ENCODE results near the gene ABHD12.

ABHD12 gene

DNA sequence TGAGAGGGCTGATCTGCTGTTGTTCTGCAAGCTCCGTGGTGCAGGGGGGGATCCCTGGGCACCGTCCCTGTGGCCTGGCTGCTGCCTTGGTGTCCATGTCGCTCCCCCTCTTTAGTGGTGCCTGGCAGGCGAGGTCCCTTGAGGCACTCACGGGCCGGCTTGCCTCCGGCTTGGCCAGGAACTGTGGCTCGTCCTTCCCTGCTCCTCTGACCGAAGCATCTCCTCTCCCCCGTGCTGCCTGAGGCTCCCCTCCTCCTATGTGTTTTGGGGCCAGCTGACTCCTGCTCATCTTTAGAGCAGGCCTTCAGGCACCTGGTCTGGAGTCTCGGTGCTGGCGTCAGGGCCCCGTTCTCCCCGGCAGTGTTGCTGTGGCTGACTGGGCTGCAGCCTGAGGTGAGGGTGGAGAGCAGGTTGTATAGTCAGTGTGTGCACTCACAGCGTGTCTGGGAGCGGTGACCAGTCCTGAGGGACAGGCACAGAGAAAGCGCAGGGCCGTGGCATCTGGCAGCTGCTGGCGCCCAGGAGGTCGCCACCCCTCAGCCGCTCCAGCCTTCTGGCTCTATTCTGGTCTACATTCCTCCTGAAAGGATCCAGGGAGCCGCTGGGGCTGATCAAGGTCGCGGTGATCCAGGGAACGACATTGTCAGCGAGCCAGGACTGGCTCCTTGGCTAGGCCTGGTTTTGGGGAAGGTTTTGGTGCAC, 99.1 kb downstream of the ABHD12 start:
- no peak for DNase-seq

GRCh38 chr20:25290646-25291431, 99.8 kb downstream of the ABHD12 start:
- no peak for DNase-seq

DNA sequence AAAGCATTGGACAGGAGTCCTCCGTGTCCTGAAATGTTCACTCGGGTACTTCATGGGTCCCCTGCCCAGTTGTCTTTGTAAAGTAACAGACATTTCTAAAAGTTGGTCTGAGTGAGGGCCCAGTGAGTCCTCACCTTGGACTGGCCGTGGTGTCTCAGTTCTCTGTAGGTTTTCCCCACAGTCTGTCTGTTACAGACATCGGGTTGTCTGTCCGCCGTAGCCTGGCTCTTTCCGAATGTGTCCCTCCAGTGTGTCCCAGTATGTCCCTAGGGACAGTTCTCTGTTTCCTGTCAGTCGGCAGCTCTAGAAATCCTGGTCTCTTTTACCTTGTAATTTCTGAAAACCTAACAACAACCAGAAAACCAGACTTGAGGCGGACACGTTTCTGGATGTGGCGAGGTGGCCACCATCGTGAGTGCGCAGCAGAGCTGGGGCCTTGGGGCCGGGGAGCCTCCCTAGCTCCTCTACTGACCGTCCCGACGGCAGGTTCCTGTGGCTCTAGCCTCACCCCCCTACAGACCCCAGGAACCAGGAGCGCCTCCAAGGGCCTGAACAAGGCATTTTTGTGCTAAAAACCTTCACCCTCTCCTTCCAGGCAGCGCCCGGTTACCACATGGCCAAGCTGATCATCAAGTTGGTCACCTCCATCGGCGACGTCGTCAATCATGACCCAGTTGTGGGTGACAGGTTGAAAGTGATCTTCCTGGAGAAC, 100.6 kb downstream of the ABHD12 start:
- DNase-seq: no peak

DNA sequence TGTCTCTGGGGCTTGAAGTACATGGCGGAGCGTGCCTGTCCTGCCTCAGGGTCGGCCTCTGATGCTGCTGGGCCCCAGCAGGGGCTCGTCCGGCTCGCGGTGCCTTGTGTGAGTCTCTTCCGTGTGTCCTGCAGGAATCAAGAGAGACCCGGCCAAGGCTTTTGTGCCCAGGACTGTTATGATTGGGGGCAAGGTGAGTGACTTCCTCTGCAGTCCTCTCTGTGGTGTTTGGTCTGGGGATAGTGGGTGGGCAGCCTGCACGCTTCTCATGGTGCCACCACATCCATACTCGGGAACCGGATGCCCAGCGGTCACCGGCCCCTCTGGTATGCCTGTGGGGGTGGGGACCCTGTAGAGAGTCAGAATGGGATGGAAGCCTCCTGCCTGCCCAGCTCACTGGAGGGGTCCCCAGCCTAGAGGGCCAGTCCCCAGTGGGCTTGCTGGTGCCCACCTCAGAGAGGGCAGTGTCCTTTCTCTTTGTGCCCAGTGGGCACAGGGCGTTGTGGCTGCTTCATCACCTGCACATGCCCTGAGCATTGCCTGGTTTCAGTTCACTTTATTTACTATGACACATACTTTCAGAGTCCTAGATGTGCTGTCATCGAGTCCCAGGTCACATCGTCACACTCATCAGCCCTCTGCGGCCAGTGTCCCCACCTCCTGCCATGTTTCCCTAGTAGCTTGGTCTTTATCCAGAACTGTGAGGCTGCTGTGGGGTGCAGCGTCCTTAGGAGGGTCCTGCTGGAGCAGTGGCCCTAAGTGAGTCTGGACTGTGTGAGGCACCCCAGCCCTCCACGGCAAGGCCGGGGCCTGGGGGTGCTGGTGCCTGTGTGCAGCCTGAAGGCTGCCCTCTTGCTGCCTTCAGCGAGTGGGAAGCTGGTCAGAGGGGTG, 102.1 kb downstream of the ABHD12 start:
- DNase-seq: no peak

DNA sequence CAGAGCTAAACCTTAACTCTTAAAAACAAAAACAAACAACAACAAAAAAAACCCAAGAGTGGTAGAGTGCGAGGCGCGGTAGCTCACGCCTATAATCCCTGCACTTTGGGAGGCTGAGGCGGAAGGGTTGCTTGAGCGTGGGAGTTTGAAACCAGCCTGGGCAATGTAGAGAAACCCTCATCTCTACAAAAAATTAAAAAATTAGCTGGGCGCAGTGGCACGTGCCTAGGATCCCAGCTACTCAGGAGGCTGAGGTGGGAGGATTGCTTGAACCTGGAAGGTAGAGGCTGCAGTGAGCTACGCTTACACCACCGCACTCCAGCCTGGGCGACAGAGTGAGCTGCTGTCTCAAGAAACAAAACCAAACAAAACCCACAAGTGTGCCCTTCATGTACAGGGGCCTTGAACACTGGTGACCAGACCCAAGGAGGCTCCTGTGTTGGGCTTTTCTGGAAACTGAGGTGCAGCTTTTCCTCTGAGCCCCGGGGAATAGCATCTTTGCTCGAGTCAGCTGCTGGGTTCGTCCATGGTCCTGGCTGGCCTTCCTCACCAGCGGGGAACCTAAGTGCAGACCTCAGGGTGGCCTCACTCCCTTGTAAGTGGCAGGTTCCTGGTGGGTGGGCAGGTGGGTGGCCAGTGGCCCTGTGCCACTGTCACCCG, 102.9 kb downstream of the ABHD12 start:
- no peak for DNase-seq

GRCh38 chr20:25286917-25287316, 103.7 kb downstream of the ABHD12 start:
- no peak for DNase-seq

DNA sequence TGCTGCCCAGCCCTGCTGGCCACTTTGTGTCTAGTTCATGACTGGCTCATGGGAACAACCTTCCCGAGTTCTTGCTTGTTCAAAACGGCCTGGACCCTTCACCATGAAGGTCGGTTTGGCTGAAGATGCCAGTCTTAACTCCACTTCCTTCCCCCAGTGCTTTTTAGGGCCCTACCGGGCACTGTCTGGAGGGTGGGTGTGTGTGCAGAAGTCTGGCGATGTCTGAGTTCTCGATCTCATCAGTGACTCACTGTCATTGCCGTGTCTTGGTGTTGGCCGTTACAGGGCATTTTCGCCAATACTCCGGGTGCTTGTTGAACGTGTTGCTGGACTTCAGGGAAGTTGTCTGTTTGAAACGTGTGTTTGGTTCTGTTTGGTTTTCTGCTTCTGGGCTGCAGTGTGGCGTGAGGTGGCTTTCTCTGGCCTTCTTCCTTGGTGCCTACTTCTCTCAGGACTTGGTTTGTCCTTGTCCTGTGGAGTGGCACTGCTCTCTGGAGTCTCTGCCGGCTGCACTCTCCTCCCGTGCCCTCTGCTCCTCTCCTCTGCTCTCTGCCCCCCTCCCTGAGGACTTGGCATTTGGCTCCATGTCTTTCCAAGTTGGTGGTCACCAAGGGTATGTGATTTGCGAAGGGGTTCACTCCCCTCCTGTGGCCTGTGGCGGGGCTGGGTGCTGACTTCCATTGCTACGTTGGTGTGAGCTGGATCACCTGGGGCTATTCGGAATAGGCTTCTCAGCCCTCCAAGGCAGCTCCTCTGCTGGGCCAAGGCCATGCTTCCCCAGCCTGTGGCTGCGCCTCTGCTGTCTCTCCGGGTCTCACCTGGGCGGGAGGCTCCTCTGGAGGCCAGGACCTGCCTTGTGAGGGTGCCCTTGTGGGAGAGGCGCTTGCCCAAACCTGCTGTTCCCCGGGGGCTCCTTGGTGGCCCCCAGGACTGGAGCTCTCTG, 104.5 kb downstream of the ABHD12 start:
- DNase-seq: no peak

DNA sequence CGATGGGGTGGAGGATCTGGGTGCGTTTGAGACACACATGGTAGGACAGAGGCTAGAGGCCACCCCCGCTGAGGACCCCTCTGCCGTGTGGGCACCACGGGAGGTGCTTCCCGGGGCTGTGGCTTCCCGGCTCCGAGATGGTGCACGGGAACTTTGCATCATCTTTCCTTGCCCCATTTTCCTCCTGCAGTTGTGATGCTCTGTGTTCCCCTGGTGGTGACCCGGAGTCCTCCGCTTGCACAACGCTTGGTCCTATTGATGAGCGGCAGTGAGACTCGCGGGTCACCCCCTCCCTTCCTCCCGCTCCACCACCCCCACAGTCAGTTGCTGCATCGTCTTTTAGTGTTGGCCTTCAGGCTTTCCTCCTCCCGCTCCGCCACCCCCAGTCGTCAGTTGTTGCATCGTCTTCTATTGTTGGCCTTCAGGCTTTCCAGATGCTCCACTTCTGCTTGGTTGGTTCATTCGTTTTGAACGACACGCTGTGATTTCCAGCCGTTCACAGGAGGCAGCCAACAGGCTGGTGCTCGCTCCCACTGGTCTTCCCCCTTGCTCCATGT, 105.5 kb downstream of the ABHD12 start:
- peak in 1 of 58 donors; percentile 31 for DNase-seq

- DNase-seq: no peak
Measured at GRCh38 chr20:25284131-25284601, 106.5 kb downstream of the ABHD12 start.

GRCh38 chr20:25283221-25283951, 107.2 kb downstream of the ABHD12 start:
- DNase-seq: no peak

GRCh38 chr20:25282796-25283195, 107.8 kb downstream of the ABHD12 start:
- DNase-seq: no peak

DNA sequence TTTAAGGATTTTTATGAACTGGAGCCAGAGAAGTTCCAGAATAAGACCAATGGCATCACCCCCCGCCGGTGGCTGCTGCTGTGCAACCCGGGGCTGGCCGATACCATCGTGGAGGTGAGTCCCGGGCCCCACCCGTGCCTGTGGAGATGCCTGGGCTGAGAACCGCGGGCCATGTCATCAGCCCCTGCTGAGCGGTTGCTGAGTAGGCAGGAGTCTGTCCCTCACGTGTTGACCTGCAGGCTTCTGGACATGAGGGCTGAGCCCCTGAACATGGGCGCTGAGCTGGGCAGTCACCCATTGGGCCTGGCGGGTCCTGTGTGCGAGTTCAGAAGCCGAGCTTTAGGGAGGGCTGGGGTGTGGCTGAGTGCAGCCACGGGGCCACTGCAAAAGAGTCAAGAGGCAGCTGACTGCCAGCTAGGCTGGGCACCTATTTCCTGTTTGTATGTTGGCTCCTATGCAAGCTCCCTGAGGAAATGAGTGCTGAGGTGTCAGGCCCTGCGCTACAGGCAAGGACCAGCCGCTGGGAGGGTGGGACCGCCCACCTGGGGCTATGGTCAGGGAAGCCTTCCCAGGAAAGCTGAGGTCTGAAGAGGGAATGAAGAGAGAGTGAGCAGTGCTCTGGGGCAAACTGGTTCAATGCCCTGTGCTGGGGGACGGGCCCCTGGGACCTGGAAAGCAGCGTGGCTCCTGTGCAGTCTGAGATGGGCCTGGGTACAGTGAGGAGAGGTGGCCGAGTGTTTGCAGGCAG, 108.4 kb downstream of the ABHD12 start:
- no peak for DNase-seq

- no peak for DNase-seq
Measured at GRCh38 chr20:25281541-25281991, 109.1 kb downstream of the ABHD12 start.

- no peak for DNase-seq
Measured at GRCh38 chr20:25280574-25281535, 109.8 kb downstream of the ABHD12 start.

DNA sequence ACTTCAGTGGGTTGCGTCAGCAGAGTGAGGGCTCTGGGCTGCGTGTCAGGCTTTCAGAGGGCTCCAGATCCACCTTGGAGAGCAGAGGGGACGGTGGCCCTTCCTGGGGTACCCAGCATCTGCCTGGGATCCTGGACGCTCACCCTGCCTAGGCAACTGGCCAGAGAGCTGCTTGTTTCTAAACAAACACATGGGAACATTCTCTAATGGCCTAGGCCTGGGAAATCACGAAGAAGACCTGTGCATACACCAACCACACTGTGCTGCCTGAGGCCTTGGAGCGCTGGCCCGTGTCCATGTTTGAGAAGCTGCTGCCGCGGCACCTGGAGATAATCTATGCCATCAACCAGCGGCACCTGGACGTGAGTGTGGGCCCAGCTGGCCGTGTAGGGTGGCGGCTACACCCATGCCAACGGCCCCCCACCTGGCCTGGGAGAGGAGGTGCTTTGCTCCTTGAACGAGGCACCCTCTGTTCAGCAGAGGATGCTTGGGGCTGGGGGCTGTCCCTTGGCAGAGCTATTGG, 110.5 kb downstream of the ABHD12 start:
- DNase-seq: no peak

- DNase-seq: no peak
Measured at GRCh38 chr20:25279403-25279802, 111.2 kb downstream of the ABHD12 start.
